Body of pancreas (tissue), 4 donors: ENCODE results near the gene CD244.

Source experiments
- CTCF ChIP-seq, 7 experiments: fragments of 450-650 bp in 4 of 7; fragments of 200-600 bp in 3 of 7; sonication (generic) in 3 of 7; IDR thresholded peaks; one replicate each; pipeline ENCODE4 v1.5.1; 2016 to 2019; ENCODE audit warnings: antibody characterized with exemption in 7 of 7
- POLR2A ChIP-seq, 3 donors: fragments of 450-650 bp; IDR thresholded peaks; one replicate each; pipeline ENCODE4 v1.6.1; 2016; ENCODE audit warnings: antibody characterized with exemption in 3 of 3, mild to moderate bottlenecking in 2 of 3

GRCh38 chr1:160905617-160905989 is 42.9 kb upstream of the CD244 start:
- TF ChIP-seq POLR2A (IDR thresholded peaks at IDR 0.05) (no peak), CTCF (IDR thresholded peaks at IDR 0.05) (no peak)
